ENCODE results near the gene GTPBP10. TPM values are rescaled to one million over a fixed set of nuclear protein-coding genes. Genes with fewer than 3 reads are reported as not detected.

Gene GTPBP10
- total and polyA plus RNA-seq, 9 of the 15 experiments (the other 6 are each of a cell fraction or from before 2014, with no cell fraction given), result 34.6 to 89.8 (median 76.4) TPM

GRCh38 chr7:90424720-90425119 lies 78.2 kb downstream of the GTPBP10 start:
- no peak overlapping the region for H3K4me2 ChIP-seq (ENCODE audit: insufficient read depth, low read length)

More at GRCh38 chr7:90424720-90425119, 78.2 kb downstream of the GTPBP10 start:
- DNase-seq (ENCODE audit: extremely low read depth in 1 of 4, low spot score in 3 of 4) (no peak), ATAC-seq (no peak), FAIRE-seq (no peak)
- Histone ChIP-seq H4K20me1 (replicated peaks; ENCODE audit: control insufficient read depth, insufficient read depth, low read length) (no peaks in the 10 kb centered on the region), H3K9me1 (ENCODE audit: control insufficient read depth, insufficient read depth, low read length) (no peaks in the 10 kb centered on the region), H2AFZ (ENCODE audit: low read depth, low read length) (no peak overlapping the region), H3K4me3 (no peak overlapping the region), H3K9ac (ENCODE audit: insufficient read depth in 1 of 2, low read depth in 2 of 2, low read length in 2 of 2) (no peak overlapping the region), H3K79me2 (ENCODE audit: control insufficient read depth, insufficient read depth, low read length) (no peaks in the 10 kb centered on the region), H3K4me1 (replicated peaks in 1 of 2; ENCODE audit: control insufficient read depth in 2 of 2, insufficient read depth in 2 of 2, low read length in 2 of 2) (no peaks in the 10 kb centered on the region), H3K36me3 (ENCODE audit: control insufficient read depth, insufficient read depth, low read length) (no peaks in the 10 kb centered on the region), H3K27me3 (ENCODE audit: control insufficient read depth in 2 of 2, insufficient read depth in 2 of 2, low read length in 2 of 2) (no peaks in the 10 kb centered on the region; a peak in 1 of 5 replicates), H3K9me3 (replicated peaks; ENCODE audit: control insufficient read depth, insufficient read depth, low read depth, low read length) (no peaks in the 10 kb centered on the region), H3K27ac (ENCODE audit: extremely low read depth, low read depth, low read length) (no peak overlapping the region)
- WGBS (ENCODE audit: insufficient coverage, low coverage, missing lambda C conversion rate), result 9% methylated on average over 3 of the region's 3 CpGs
- no TSS peak for BruUV-seq (replicated peaks)
- no peak for TF ChIP-seq SMAD3 (CRISPR knock-in tag; conservative IDR thresholded peaks at IDR 0.05)
- no peak for TF ChIP-seq ZFP91 (CRISPR knock-in tag; IDR thresholded peaks at IDR 0.05)
- TF ChIP-seq PHB2 (IDR thresholded peaks at IDR 0.05; ENCODE audit: low read depth), result no peak
- no peak for TF ChIP-seq IRF1 (CRISPR knock-in tag; IDR thresholded peaks at IDR 0.05; ENCODE audit: borderline replicate concordance)
- TF ChIP-seq MCM7 (IDR thresholded peaks at IDR 0.05), result no peak
- no peak for TF ChIP-seq CHD7 (IDR thresholded peaks at IDR 0.05; ENCODE audit: low read depth, low read length)
- TF ChIP-seq ZNF239 (CRISPR knock-in tag; IDR thresholded peaks at IDR 0.05), result no peak
- no peak for TF ChIP-seq RBM17 (IDR thresholded peaks at IDR 0.05; ENCODE audit: borderline replicate concordance, low read depth, low read length)
- no peak for TF ChIP-seq RBM25 (IDR thresholded peaks at IDR 0.05; ENCODE audit: low read depth, low read length, severe bottlenecking)
- no peak for TF ChIP-seq ESRRB (CRISPR knock-in tag; IDR thresholded peaks at IDR 0.05; ENCODE audit: borderline replicate concordance)
- intact Hi-C loops (cut with micrococcal nuclease) (no loop called here), in situ Hi-C loops (cut with MboI) (no loop called here)
- POLR2A ChIA-PET, result interaction anchor here (1.0 kb wide), 1 partner anchor 14 kb away, joined by 3 read pairs; no protein-coding TSS in a partner anchor
- CTCF ChIA-PET (ENCODE audit: low intra/inter-chr PET ratio), result no interaction called here
